Measurements from ENCODE around the gene THEMIS. TPM values are rescaled to one million over a fixed set of nuclear protein-coding genes. Genes with fewer than 3 reads are reported as not detected.

Gene THEMIS
- total RNA-seq, 2 donors from 2014 or later, result not detected

GRCh38 chr6:127821431-127821830 is 79.4 kb downstream of the THEMIS start:
- Histone ChIP-seq H3K4me1 (ENCODE audit: control insufficient read depth, insufficient read depth, low read length) (no peaks in the 10 kb centered on the region), H3K9me3 (ENCODE audit: control insufficient read depth, low read length) (no peaks in the 10 kb centered on the region), H3K27me3 (ENCODE audit: control insufficient read depth, insufficient read depth, low read length, poor library complexity, severe bottlenecking) (no peaks in the 10 kb centered on the region), H3K36me3 (ENCODE audit: control insufficient read depth, insufficient read depth, low read length) (no peaks in the 10 kb centered on the region), H3K9ac (ENCODE audit: extremely low read depth, low read length, poor library complexity, severe bottlenecking) (no peak overlapping the region), H3K27ac (ENCODE audit: low read depth, low read length) (no peak overlapping the region), H3K4me3 (ENCODE audit: low read length) (no peak overlapping the region)
- Mint-ChIP-seq H3K36me3 (ENCODE audit: low read depth) (no peaks in the 10 kb centered on the region), H3K9me3 (no peaks in the 10 kb centered on the region), H3K4me1 (peaks cover 2% of the 10 kb centered on the region), H3K27ac (no peak overlapping the region), H3K27me3 (ENCODE audit: insufficient read depth) (no peaks in the 10 kb centered on the region), H3K4me3 (no peak overlapping the region)
- DNase-seq, result no peak
- no peak for TF ChIP-seq CTCF (conservative IDR thresholded peaks at IDR 0.05)

- no peak overlapping the region for H3K4me3 Mint-ChIP-seq
- Histone ChIP-seq H3K4me3 (ENCODE audit: low read length) (no peak overlapping the region), H3K9me3 (ENCODE audit: control insufficient read depth, low read length) (no peaks in the 10 kb centered on the region), H3K27me3 (ENCODE audit: control insufficient read depth, insufficient read depth, low read length, poor library complexity, severe bottlenecking) (no peaks in the 10 kb centered on the region), H3K27ac (ENCODE audit: low read depth, low read length) (no peak overlapping the region), H3K4me1 (ENCODE audit: control insufficient read depth, insufficient read depth, low read length) (no peaks in the 10 kb centered on the region), H3K36me3 (ENCODE audit: control insufficient read depth, insufficient read depth, low read length) (no peaks in the 10 kb centered on the region), H3K9ac (ENCODE audit: extremely low read depth, low read length, poor library complexity, severe bottlenecking) (no peak overlapping the region)
- H3K9me3 Mint-ChIP-seq, result no peaks in the 10 kb centered on the region
- H3K27me3 Mint-ChIP-seq (ENCODE audit: insufficient read depth), result no peaks in the 10 kb centered on the region
- no peak overlapping the region for H3K27ac Mint-ChIP-seq
- H3K36me3 Mint-ChIP-seq (ENCODE audit: low read depth), result no peaks in the 10 kb centered on the region
- peaks cover 2% of the 10 kb centered on the region for H3K4me1 Mint-ChIP-seq
- 42% methylated on average over 2 of the region's 2 CpGs; no CpG with 5 or more reads in 1 of the 2 experiments for WGBS, 2 experiments (ENCODE audit: insufficient coverage in 1 of 2, insufficient read length in 1 of 2)
- TF ChIP-seq CTCF (conservative IDR thresholded peaks at IDR 0.05), result no peak
- DNase-seq, result no peak
These were observed 82.7 kb downstream of the THEMIS start for GRCh38 chr6:127818149-127818548.

GRCh38 chr6:127816643-127817042 is 84.2 kb downstream of the THEMIS start:
- 86 to 91% methylated on average over 3 to 4 of the region's 4 CpGs for WGBS, 2 experiments (ENCODE audit: insufficient coverage in 1 of 2, insufficient read length in 1 of 2)
- DNase-seq, result no peak
- H3K36me3 ChIP-seq (ENCODE audit: control insufficient read depth, insufficient read depth, low read length), result no peaks in the 10 kb centered on the region
- no peaks in the 10 kb centered on the region for H3K27me3 ChIP-seq (ENCODE audit: control insufficient read depth, insufficient read depth, low read length, poor library complexity, severe bottlenecking)
- Mint-ChIP-seq H3K4me1 (peaks cover 2% of the 10 kb centered on the region), H3K36me3 (ENCODE audit: low read depth) (no peaks in the 10 kb centered on the region), H3K27me3 (ENCODE audit: insufficient read depth) (no peaks in the 10 kb centered on the region), H3K27ac (no peak overlapping the region), H3K9me3 (no peaks in the 10 kb centered on the region), H3K4me3 (no peak overlapping the region)
- H3K4me3 ChIP-seq (ENCODE audit: low read length), result no peak overlapping the region
- no peak overlapping the region for H3K9ac ChIP-seq (ENCODE audit: extremely low read depth, low read length, poor library complexity, severe bottlenecking)
- H3K27ac ChIP-seq (ENCODE audit: low read depth, low read length), result no peak overlapping the region
- no peaks in the 10 kb centered on the region for H3K9me3 ChIP-seq (ENCODE audit: control insufficient read depth, low read length)
- no peaks in the 10 kb centered on the region for H3K4me1 ChIP-seq (ENCODE audit: control insufficient read depth, insufficient read depth, low read length)
- TF ChIP-seq CTCF (conservative IDR thresholded peaks at IDR 0.05), result no peak
